SK-N-SH (cell line): ENCODE results near the gene ACOT7. TPM values are rescaled to one million over a fixed set of nuclear protein-coding genes. Genes with fewer than 3 reads are reported as not detected.

Source experiments
- CTCF ChIA-PET: fragments of 300-600, 350-600 bp; formaldehyde crosslinking; extraction: SDS; loops from one replicate; lab custom pipeline; 2021; lab: Yijun Ruan, JAX
- POLR2A ChIA-PET: fragments of 350-600 bp; sonication (Branson Sonifier 250); formaldehyde crosslinking; extraction: SDS; loops from one replicate; lab custom pipeline; 2020; ENCODE audit warnings: antibody characterized with exemption, inconsistent platforms; lab: Yijun Ruan, JAX
- DNase-seq: peaks from one replicate; pipeline ENCODE4 v3.0.0; 2012
- H2AFZ ChIP-seq: fragments of 200-600 bp; sonication (generic); 2 replicates; pipeline ENCODE4 v1.8.1; 2016; ENCODE audit warnings: antibody characterized with exemption, mild to moderate bottlenecking, low read depth
- H3F3A ChIP-seq: fragments of 200-600 bp; sonication (generic); replicated peaks from 2 replicates; pipeline ENCODE3; 2016; ENCODE audit warnings: antibody characterized with exemption, mild to moderate bottlenecking; ENCODE audit not compliant: insufficient read depth
- H3K27ac ChIP-seq, 2 experiments: fragments of 200-500 bp in 1 of 2; fragments of 200-600 bp in 1 of 2; sonication (Bioruptor generic) in 1 of 2; sonication (generic), shearing (Covaris generic) in 1 of 2; 2 replicates each; pipeline versions ENCODE4 v1.5.1 to v1.6.1; 2014 to 2016; ENCODE audit warnings: low read depth in 2 of 2, inconsistent platforms in 1 of 2, low read length in 1 of 2, mild to moderate bottlenecking in 1 of 2, mixed read lengths in 1 of 2
- H3K27me3 ChIP-seq: fragments of 200-600 bp; sonication (generic), shearing (Covaris generic); 2 replicates; pipeline ENCODE4 v1.6.1; 2016; ENCODE audit warnings: mixed run types; ENCODE audit not compliant: insufficient read depth
- H3K36me3 ChIP-seq, 2 experiments: fragments of 200-500 bp in 1 of 2; fragments of 200-600 bp in 1 of 2; sonication (Bioruptor generic) in 1 of 2; sonication (generic) in 1 of 2; replicated peaks in 1 of 2; 2 replicates each; pipeline versions ENCODE3 to v1.5.1; 2014 to 2016; ENCODE audit warnings: low read length in 1 of 2, mild to moderate bottlenecking in 1 of 2; ENCODE audit not compliant: insufficient read depth in 2 of 2, control insufficient read depth in 1 of 2
- H3K4me1 ChIP-seq, 2 experiments: fragments of 200-500 bp in 1 of 2; fragments of 200-600 bp in 1 of 2; sonication (Bioruptor generic) in 1 of 2; sonication (generic), shearing (Covaris generic) in 1 of 2; 2 replicates each; pipeline versions ENCODE4 v1.5.1 to v1.6.1; 2014 to 2016; ENCODE audit warnings: low read depth in 1 of 2, low read length in 1 of 2, mixed run types in 1 of 2; ENCODE audit not compliant: insufficient read depth in 2 of 2, control insufficient read depth in 1 of 2
- H3K4me2 ChIP-seq: fragments of 200-600 bp; sonication (generic), shearing (Covaris generic); 2 replicates; pipeline ENCODE4 v1.6.1; 2017; ENCODE audit warnings: mixed run types
- H3K4me3 ChIP-seq, 2 experiments: fragments of 200-500 bp in 1 of 2; fragments of 200-600 bp in 1 of 2; sonication (Bioruptor generic) in 1 of 2; sonication (generic), shearing (Covaris generic) in 1 of 2; 2 replicates each; pipeline versions ENCODE4 v1.5.1 to v1.8.1; 2014 to 2016; ENCODE audit warnings: low read depth in 2 of 2, inconsistent platforms in 1 of 2, low read length in 1 of 2, mild to moderate bottlenecking in 1 of 2, mixed read lengths in 1 of 2, moderate library complexity in 1 of 2
- H3K79me2 ChIP-seq: fragments of 200-600 bp; sonication (generic); 2 replicates; pipeline ENCODE4 v1.8.1; 2017; ENCODE audit warnings: mild to moderate bottlenecking; ENCODE audit not compliant: insufficient read depth
- H3K9ac ChIP-seq: fragments of 200-600 bp; sonication (generic); 2 replicates; pipeline ENCODE4 v1.6.1; 2017; ENCODE audit warnings: mixed run types
- H3K9me2 ChIP-seq: fragments of 200-600 bp; sonication (generic); 2 replicates; pipeline ENCODE4 v1.6.1; 2017; ENCODE audit warnings: mixed run types
- H3K9me3 ChIP-seq: fragments of 200-600 bp; sonication (generic); 2 replicates; pipeline ENCODE4 v1.6.1; 2017; ENCODE audit warnings: mixed run types, mild to moderate bottlenecking, moderate library complexity
- H4K20me1 ChIP-seq: fragments of 200-600 bp; sonication (generic); 2 replicates; pipeline ENCODE4 v1.6.1; 2017; ENCODE audit warnings: mild to moderate bottlenecking, mixed run types; ENCODE audit not compliant: insufficient read depth
- CTCF ChIP-seq: fragments of 200-600 bp; sonication (generic); IDR thresholded peaks from 2 replicates; pipeline ENCODE4 v1.6.1; 2017; ENCODE audit warnings: antibody characterized with exemption, mild to moderate bottlenecking, moderate library complexity
- EP300 ChIP-seq, 2 experiments: IDR thresholded peaks; 2 replicates each; pipeline versions ENCODE4 v1.4.0 to v1.6.1; 2012; ENCODE audit warnings: borderline replicate concordance in 1 of 2, low read depth in 1 of 2, low read length in 1 of 2
- FOXM1 ChIP-seq: IDR thresholded peaks from 2 replicates; pipeline ENCODE4 v1.4.0; 2012; ENCODE audit warnings: low read depth, mild to moderate bottlenecking
- GABPA ChIP-seq: IDR thresholded peaks from 2 replicates; pipeline ENCODE4 v1.4.0; 2012; ENCODE audit warnings: low read depth, mild to moderate bottlenecking
- GATA2 ChIP-seq: sonication (generic); formaldehyde crosslinking; IDR thresholded peaks from 2 replicates; pipeline ENCODE4 v1.5.0; 2020; ENCODE audit warnings: mild to moderate bottlenecking, missing genetic modification reagents
- IRF3 ChIP-seq: fragments of 150-350 bp; IDR thresholded peaks from 2 replicates; pipeline ENCODE4 v1.6.1; 2016; ENCODE audit warnings: mild to moderate bottlenecking, low read depth, low read length
- MEF2A ChIP-seq: IDR thresholded peaks from 2 replicates; pipeline ENCODE4 v1.4.0; 2012; ENCODE audit warnings: low read depth, borderline replicate concordance
- NRF1 ChIP-seq: IDR thresholded peaks from 2 replicates; pipeline ENCODE4 v1.6.1; 2012; ENCODE audit warnings: low read depth, mild to moderate bottlenecking, low read length
- POLR2AphosphoS5 ChIP-seq: IDR thresholded peaks from 2 replicates; pipeline ENCODE4 v1.6.1; 2012; ENCODE audit warnings: low read depth, low read length
- RAD21 ChIP-seq: IDR thresholded peaks from 2 replicates; pipeline ENCODE4 v1.6.1; 2012; ENCODE audit warnings: mild to moderate bottlenecking, low read length
- RCOR1 ChIP-seq: fragments of 150-350 bp; IDR thresholded peaks from 2 replicates; pipeline ENCODE4 v1.6.1; 2017; ENCODE audit warnings: antibody characterized with exemption, low read length
- REST ChIP-seq: IDR thresholded peaks from 2 replicates; pipeline ENCODE4 v1.6.1; 2012; ENCODE audit warnings: mild to moderate bottlenecking, low read depth, low read length, moderate library complexity
- RFX5 ChIP-seq: IDR thresholded peaks from 2 replicates; pipeline ENCODE4 v1.6.1; 2012; ENCODE audit warnings: mild to moderate bottlenecking, improper control_type of control experiment, low read length
- RXRA ChIP-seq: IDR thresholded peaks from 2 replicates; pipeline ENCODE4 v1.4.0; 2012; ENCODE audit warnings: low read depth, mild to moderate bottlenecking, borderline replicate concordance
- TAF1 ChIP-seq: IDR thresholded peaks from 2 replicates; pipeline ENCODE4 v1.6.1; 2012; ENCODE audit warnings: low read depth, mild to moderate bottlenecking, low read length, moderate library complexity, borderline replicate concordance
- TCF12 ChIP-seq: IDR thresholded peaks from 2 replicates; pipeline ENCODE4 v1.4.0; 2012
- TEAD4 ChIP-seq: IDR thresholded peaks from 2 replicates; pipeline ENCODE4 v1.4.0; 2012; ENCODE audit warnings: mild to moderate bottlenecking, borderline replicate concordance; ENCODE audit not compliant: insufficient read depth
- ZBTB33 ChIP-seq: IDR thresholded peaks from 2 replicates; pipeline ENCODE4 v1.4.0; 2012; ENCODE audit warnings: low read depth, borderline replicate concordance
- WGBS: methylation state at CpG from one replicate; pipeline ENCODE4 v1.1.6; 2017; ENCODE audit warnings: low lambda C conversion rate; 5-methylcytosine and 5-hydroxymethylcytosine counted together
- polyA plus RNA-seq, 3 experiments: library from polyadenylated mRNA; depleted of rRNA; stranded (reverse); fragments of >200 nt; gene quantifications; 2 replicates each; pipeline ENCODE4 v1.2.3, GENCODE V29; 2012

ACOT7 gene
- polyA plus RNA-seq, 1 of the 3 experiments (the other 2 are of a cell fraction), result 289 TPM

GRCh38 chr1:6384135-6384534 lies 9.4 kb downstream of the ACOT7 start:
- WGBS, result 88% methylated on average over 1 of the region's 1 CpG
- ChIA-PET POLR2A (interaction anchor here (1.3 to 1.5 kb wide), 2 partner anchors 10 to 138 kb away, joined by 3 to 19 read pairs; partner anchors contain the start of gene ACOT7), CTCF (interaction anchor here (1.1 to 8.1 kb wide), 12 partner anchors 10 to 138 kb away, joined by 3 to 39 read pairs (median 6); no protein-coding TSS in a partner anchor)
- Histone ChIP-seq H3K4me2 (peak overlapping the region; percentile 83; the same call in 1 of the 2 replicates), H3K9me2 (no peaks in the 10 kb centered on the region), H3K9ac (no peak overlapping the region), H3K4me1 (peaks cover 0 to 24% of the 10 kb centered on the region in 2 experiments; a peak in 2 of 4 replicates), H3K79me2 (peaks cover 96% of the 10 kb centered on the region), H3K27me3 (no peaks in the 10 kb centered on the region), H3K36me3 (peaks cover 0 to 5% of the 10 kb centered on the region in 2 experiments), H3F3A (peaks cover 15% of the 10 kb centered on the region), H4K20me1 (0 out of 2 replicates have a peak, but pooled peaks cover 4% of the 10 kb centered on the region), H3K4me3 (no peak overlapping the region; a peak in 1 of 4 replicates), H3K27ac (peak overlapping the region in 1 of 2 experiments; percentile 93; a peak in 2 of 4 replicates), H3K9me3 (no peaks in the 10 kb centered on the region), H2AFZ (no peak overlapping the region)
- TF ChIP-seq TCF12 (no peak), MEF2A (no peak), REST (no peak), GABPA (no peak), RFX5 (no peak), FOXM1 (no peak), EP300 (IDR thresholded peaks at IDR 0.05; ENCODE audit: borderline replicate concordance in 1 of 2, low read depth in 1 of 2, low read length in 1 of 2) (no peak), GATA2 (CRISPR knock-in tag) (no peak), RAD21 (no peak), POLR2AphosphoS5 (no peak), ZBTB33 (no peak), TEAD4 (no peak), RXRA (no peak), RCOR1 (no peak), IRF3 (no peak), CTCF (no peak), TAF1 (no peak), NRF1 (no peak)
- DNase-seq, result no peak
